GM20431 (cell line): ENCODE data around the gene SNX27.
"Not testable (repeated sequence)": the region's sequence is repeated elsewhere in the genome, so short reads cannot be mapped to it uniquely, and the experiment has no call there.

Source experiments
- in situ Hi-C: fragments of 300-500 bp; cut with MseI, MboI; formaldehyde crosslinking; loops from one replicate; pipeline ENCODE4 v1.15.0; 2020; ENCODE audit warnings: low sequenced_read_pairs; ENCODE audit not compliant: unreplicated experiment

SNX27 gene

DNA sequence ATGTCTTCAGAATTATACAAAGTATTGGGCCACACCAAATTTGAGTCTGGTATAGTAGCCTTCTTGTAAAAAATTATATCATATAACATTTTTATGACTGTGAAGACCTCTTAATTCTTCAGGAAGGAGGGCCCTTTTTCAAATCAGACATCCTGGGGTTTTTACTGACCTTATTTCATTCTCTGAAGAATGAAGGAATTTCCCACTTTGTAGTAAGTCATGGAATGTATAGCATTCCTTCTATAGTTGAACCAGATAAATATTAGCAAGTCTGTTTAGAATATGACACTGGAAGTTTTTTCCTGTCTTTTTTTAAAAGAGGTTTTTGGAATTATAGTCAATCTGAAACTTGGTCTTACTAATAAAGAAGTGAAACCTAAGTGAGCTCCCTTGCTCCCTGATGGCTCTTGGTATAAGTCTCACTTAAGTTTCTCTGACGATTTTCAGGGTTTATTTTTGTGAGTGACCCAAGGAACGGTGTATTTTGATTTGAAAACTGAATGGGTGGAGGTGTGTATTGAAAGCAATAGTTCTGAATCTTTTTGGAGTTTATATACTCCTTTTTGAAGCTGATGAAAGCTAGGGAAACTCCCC lies 23.7 kb downstream of the SNX27 start:
- in situ Hi-C loops: no loop called here

DNA sequence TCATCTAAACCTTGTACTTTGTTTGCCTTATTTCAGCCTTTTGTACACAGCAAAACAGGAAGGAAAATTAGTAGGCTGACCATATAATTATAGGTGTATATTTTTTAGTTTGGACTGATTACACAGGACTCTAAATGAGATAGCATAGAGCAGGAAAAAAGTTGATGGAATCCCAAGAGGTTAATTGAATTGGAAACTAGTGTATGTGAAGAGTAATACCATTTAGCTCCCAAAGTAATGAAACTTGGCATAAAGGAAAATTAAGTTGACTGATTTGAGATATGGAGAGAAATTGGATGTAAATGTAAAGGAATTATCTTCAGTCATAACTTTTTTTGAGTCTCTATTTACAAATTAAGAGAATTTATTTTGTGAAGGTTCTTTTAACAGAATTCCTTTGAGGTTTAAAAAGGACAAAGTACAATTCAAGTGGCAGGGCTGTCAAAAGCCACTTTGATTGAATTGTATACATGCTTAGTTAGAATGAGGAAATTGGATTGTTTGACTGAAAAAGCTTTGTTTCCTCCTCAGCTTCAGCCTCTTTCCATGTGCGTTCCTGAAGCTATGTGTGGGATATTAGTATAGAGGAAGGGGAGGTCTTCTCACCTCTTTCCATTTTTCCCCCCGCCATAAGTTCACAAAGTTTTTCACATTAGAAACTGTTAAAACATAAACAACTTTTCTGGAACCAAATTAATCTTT lies 26.4 kb downstream of the SNX27 start:
- in situ Hi-C loops: no loop called here

DNA sequence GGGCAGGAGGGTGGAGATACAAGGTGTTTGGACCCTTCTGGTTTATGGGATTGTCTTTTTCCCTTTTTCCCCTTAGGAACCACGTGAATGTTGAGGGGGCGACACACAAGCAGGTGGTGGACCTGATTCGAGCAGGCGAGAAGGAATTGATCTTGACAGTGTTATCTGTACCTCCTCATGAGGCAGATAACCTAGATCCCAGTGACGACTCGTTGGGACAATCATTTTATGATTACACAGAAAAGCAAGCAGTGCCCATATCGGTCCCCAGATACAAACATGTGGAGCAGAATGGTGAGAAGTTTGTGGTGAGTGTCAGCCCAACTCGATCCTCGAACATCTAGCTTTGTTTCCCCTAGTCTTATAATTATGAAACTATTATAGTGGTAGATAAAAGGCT lies 27.0 kb downstream of the SNX27 start:
- in situ Hi-C loops: no loop called here

DNA sequence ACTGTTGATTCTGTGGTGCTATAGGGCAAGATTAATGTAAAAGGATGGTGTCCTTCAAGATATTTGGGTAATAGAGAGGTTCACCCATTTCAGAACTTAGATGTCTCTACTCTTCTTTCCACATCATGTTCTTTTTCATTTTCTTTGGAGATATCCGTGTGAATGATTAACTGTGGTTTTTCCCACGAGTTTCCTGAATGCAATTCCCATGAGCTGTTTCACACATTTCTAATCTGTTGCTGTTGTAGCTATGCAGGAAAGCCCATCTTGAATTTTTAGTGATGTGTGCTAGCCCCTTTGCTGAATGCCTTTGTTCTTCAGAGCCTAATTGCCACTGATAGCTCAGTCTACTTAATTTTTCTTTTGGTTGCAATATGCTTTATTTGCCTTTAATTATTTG lies 27.6 kb downstream of the SNX27 start:
- in situ Hi-C loops: no loop called here

DNA sequence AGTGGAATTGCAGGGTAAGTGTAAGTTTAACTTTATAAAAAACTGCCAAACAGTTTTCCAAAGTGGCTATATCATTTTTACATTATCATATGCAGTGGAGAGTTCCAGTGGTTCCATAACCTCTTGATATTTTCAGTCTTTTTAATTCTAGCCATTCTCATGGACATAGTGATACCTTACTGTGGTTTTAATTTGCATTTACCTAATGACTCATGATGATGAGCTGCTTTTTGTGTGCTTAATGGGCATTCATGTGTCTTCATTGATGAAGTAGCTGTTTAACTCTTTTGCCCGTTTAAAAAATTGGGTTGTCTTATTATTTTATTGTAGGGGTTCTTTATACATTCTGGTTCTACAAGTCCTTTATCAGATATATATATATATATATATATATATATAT lies 29.4 kb downstream of the SNX27 start:
- in situ Hi-C loops: no loop called here

- in situ Hi-C loops: not testable (repeated sequence)
Observed at GRCh38 chr1:151643085-151643484, 31.2 kb downstream of the SNX27 start.

DNA sequence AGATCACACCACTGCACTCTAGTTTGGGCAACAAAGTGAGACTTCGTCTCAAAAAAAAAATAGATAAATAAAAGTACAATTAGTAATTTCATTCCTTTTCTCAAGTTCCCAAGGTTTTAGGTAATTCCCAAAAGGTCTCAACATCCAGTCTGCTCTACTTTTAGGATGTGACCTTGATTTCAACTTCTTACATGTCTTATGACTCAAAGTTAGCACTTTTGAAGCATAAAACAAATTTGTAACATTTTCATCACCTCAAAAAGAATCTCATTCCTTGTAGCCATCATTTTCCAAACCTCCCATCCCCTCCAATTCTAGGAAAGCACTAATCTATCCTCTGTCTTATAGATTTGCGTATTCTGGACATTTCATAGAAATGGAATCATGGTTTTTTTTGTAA lies 32.2 kb downstream of the SNX27 start:
- in situ Hi-C loops: no loop called here

GRCh38 chr1:151653397-151653796 lies 41.5 kb downstream of the SNX27 start:
- in situ Hi-C loops: no loop called here

GRCh38 chr1:151655371-151655770 lies 43.5 kb downstream of the SNX27 start:
- in situ Hi-C loops: no loop called here

- in situ Hi-C loops: no loop called here
Observed at GRCh38 chr1:151661751-151662150, 49.9 kb downstream of the SNX27 start.

GRCh38 chr1:151668090-151668489 lies 56.2 kb downstream of the SNX27 start:
- in situ Hi-C loops: no loop called here

GRCh38 chr1:151670036-151670675 lies 58.3 kb downstream of the SNX27 start:
- in situ Hi-C loops: not testable (repeated sequence)

GRCh38 chr1:151673407-151673806 lies 61.6 kb downstream of the SNX27 start:
- in situ Hi-C loops: no loop called here

DNA sequence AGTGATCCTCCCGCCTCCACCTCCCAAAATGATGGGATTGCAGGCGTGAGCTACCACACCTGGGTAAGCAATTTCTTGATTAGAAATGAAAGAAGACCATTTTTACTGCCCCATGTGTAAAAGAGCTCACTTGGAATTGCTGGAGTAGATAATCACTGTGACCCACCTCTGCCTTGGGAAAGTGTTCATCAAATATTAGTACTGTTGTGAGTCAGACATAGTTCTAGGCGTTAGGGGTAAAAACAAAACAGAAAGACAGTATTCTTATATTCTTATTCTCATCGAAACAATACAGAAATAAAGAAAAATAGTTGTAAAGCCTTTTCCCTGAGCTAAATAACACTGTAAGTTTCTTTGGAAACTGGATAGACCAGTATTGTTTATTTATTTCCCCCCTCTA lies 68.5 kb downstream of the SNX27 start:
- in situ Hi-C loops: no loop called here

- in situ Hi-C loops: no loop called here
Observed at GRCh38 chr1:151680826-151681225, 69.0 kb downstream of the SNX27 start.

DNA sequence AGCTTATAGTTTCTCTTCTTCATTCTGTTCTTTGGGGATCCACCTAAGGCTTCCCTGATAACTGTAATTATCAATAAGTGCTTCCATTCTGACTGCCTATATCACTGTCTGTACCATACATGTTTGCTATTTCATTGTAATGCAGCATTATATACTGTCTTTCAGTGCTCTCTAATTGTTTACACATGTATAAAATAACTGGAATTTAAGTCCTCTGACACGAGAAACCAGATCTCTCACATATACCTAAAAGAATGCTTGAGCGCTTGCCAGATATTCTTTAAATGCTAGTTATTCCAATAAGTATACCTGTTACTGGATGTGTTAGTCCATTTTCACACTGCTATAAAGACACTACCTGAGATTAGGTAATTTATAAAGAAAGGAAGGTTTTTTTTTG lies 70.1 kb downstream of the SNX27 start:
- in situ Hi-C loops: no loop called here

DNA sequence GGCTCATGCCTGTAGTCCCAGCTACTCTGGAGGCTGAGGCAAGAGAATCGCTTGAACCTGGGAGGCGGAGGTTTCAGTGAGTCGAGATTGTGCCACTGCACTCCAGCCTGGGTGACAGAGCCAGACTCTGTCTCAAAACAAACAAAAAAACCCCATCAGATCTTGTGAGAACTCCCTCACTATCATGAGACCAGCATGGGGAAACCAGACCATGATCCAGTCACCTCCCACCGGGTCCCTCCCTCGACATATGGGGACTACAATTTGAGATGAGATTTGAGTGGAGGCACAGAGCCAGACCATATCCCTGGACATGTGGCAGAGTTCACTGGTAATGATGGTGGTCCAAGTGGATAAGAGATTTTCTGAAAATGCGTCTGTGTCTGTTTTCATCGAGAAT lies 71.1 kb downstream of the SNX27 start:
- in situ Hi-C loops: not testable (repeated sequence)

DNA sequence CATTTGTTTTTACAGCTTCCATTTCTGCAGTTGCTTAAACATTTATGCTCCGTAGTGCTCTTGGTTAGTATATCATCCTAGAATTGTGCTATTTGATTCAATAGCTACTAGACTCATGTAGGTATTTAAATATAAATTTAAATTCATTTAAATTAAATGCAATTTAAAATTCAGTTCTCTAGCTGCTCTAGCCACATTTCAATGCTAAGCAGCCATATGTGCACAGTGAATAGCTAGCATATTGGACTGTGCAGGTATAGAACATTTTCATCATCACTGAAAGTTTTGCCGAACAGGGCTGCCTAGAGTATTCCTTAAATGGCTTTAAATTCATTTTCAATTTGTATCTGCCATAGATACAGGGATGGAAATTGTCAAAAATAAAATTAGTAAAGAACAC lies 72.3 kb downstream of the SNX27 start:
- in situ Hi-C loops: no loop called here

GRCh38 chr1:151686561-151686960 lies 74.7 kb downstream of the SNX27 start:
- in situ Hi-C loops: no loop called here

- in situ Hi-C loops: no loop called here
Observed at GRCh38 chr1:151689494-151689893, 77.6 kb downstream of the SNX27 start.

DNA sequence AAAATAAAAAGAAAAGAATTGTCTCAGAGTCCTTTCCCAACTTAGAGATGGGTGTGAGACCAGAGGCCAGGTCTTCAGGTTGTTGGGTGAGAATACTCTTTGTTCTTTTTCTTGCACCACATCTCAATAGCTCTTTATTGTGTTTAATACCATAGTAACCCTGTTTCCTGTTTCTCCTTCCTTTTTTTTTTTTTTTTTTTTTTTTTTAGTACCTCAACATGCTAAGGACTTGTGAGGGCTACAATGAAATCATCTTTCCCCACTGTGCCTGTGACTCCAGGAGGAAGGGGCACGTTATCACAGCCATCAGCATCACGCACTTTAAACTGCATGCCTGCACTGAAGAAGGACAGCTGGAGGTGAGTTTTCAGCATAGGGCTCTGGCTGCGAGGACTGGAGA lies 80.4 kb downstream of the SNX27 start:
- in situ Hi-C loops: no loop called here
